ENCODE data around the gene GRK5. TPM values are rescaled to one million over a fixed set of nuclear protein-coding genes. Genes with fewer than 3 reads are reported as not detected.

The GRK5 gene
- total RNA-seq, 4 donors from 2014 or later: 11.6 to 38.2 (median 21.4) TPM

- no peak for TF ChIP-seq CTCF (IDR thresholded peaks at IDR 0.05; ENCODE audit: low read depth)
These were observed 10.7 kb downstream of the GRK5 start for GRCh38 chr10:119217991-119218490.

GRCh38 chr10:119219871-119220270, 12.5 kb downstream of the GRK5 start:
- TF ChIP-seq CTCF (IDR thresholded peaks at IDR 0.05; ENCODE audit: low read depth): no peak

- TF ChIP-seq CTCF (IDR thresholded peaks at IDR 0.05; ENCODE audit: low read depth): no peak
These were observed 13.8 kb downstream of the GRK5 start for GRCh38 chr10:119221201-119221600.

DNA sequence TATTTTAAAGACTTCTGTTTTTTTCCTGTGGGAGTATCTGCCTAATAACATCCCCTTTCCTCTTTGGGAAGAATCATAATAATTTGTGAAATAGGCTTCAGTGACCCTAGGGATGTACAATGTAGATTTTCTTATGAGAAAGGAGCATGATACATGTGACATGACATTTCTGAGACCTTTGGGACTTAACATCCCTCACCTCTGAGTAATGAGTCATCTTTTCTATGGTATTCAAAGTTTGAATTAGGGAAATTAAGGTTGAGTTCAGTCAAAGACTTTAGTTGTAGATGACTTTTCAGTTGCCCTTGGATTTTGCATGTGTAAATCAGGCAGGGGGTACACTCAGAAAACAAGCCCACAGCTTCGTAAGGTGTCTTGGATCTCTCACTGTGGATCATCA, 14.3 kb downstream of the GRK5 start:
- no peak for TF ChIP-seq CTCF (IDR thresholded peaks at IDR 0.05; ENCODE audit: low read depth)

- TF ChIP-seq CTCF (IDR thresholded peaks at IDR 0.05; ENCODE audit: low read depth): no peak
These were observed 15.2 kb downstream of the GRK5 start for GRCh38 chr10:119222537-119222936.

DNA sequence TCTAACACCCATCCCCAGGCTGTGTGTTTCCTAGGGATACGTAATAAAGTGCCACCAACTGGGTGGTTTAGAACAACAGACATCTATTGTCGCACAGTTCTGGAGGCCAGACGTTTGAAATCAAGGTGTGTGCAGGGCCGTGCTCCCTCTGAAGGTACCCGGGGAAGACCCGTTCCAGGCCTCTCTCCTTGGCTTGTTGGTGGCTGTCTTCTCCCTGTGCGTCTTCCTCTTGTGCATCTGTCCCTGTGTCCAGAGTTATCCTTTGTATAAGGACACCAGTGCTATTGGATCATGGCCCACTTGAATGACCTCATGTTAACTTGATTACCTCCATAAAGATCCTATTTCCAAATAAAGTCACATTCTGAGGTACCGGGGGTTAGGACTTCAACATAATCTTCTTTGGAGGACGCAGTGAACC, 15.6 kb downstream of the GRK5 start:
- TF ChIP-seq CTCF (IDR thresholded peaks at IDR 0.05; ENCODE audit: low read depth): no peak

GRCh38 chr10:119225083-119225658, 17.8 kb downstream of the GRK5 start:
- no peak for TF ChIP-seq CTCF (IDR thresholded peaks at IDR 0.05; ENCODE audit: low read depth)
